Left forelimb (tissue), 1 donor: ENCODE results near the gene CCT7.

Experiments
- DNase-seq: peaks from one replicate; pipeline ENCODE4 v3.0.0-alpha.2; 2018; ENCODE audit warnings: low spot score

CCT7 gene

DNA sequence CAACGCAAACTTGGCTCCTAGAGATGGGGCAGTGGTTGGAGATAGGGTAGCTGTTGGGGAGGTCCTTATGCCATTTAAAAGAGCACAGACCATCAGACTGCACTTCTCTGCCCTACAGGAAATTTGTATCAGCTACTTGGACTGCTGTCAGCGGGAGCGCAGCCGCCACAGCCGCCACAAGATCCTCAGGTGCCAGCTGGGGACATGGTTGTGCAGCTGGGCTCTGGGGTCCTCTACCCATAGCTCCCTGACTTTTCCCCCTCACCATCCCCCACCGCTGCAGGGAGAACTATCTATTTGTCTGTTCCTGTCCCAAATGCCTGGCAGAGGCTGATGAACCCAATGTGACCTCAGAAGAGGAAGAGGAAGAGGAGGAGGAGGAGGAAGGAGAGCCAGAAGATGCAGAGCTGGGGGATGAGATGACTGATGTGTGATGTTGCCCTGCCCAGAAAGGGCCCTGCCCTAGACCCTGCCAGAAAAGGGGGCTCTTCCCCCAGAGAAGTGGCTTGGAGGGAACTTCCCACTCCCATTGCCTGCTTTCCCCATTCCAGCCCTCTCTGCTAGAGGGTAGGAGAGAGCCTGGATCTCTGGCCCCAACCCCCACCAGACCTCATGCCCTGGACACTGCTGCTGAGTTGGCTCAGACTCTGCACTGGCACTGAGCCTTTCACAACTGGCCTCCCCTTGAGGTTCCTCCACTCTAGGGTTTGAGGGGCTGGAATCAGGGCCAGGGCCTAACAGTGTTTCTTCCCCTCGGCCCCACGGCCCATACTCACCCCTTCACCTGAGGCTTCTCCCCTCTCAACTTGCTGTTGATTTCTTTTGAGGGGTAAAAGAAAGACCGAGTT lies 8.4 kb upstream of the CCT7 start:
- DNase-seq = no peak

GRCh38 chr2:73227086-73227485 lies 7.0 kb upstream of the CCT7 start:
- no peak for DNase-seq

DNA sequence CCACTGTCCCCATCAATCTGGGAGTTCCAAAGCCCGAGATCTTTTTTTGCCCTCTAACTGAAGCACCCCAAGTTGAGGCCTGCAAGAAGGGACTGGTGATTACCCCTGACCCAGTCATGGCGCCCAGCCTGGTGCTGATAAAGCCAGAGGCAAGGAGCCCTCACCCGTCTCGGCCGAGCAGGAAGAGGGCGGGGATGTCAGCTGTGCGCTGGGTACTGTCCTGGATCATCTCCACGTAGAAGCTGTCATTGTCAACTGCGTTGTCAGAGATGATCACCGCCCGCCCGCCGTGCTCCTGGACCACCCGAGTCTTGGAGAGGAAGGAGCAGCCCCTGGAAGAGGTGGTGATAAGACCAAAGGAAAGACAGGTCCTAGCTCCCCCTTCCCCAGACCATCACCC lies 5.5 kb upstream of the CCT7 start:
- DNase-seq = no peak

- no peak for DNase-seq
Observed at GRCh38 chr2:73232403-73233153, 1.5 kb upstream of the CCT7 start.

- DNase-seq = peak; percentile 98
Observed at GRCh38 chr2:73233154-73233931, 765 bp upstream of the CCT7 start, which contains the start of gene PRADC1. PRADC1 (minus strand) TSS chr2:73233239; CDS start chr2:73233160, 79 bp downstream.

- no peak for DNase-seq
Observed at GRCh38 chr2:73235315-73236028, 1.4 kb downstream of the CCT7 start.

DNA sequence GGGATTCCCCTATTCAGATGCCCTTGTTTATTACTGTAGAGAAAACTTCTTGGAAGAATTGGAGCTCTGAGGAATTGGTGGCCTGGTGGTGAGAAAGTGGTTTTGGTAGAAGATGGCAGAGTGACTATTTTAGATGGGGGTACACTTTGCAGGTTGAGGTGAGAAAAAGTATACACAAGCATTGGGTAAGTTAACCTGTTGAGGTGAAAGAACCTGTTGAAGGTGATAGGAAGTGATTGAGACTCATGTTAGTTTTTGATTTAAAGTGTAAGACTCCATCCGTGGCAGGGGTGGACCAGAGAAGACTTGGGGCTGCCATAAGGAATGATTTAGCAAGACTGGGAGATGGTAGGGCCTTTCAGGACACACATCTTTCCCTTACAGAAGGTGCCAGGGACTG lies 3.1 kb downstream of the CCT7 start:
- DNase-seq = no peak

- DNase-seq = no peak
Observed at GRCh38 chr2:73238149-73238548, 4.0 kb downstream of the CCT7 start.

- no peak for DNase-seq
Observed at GRCh38 chr2:73238976-73239375, 4.9 kb downstream of the CCT7 start.

DNA sequence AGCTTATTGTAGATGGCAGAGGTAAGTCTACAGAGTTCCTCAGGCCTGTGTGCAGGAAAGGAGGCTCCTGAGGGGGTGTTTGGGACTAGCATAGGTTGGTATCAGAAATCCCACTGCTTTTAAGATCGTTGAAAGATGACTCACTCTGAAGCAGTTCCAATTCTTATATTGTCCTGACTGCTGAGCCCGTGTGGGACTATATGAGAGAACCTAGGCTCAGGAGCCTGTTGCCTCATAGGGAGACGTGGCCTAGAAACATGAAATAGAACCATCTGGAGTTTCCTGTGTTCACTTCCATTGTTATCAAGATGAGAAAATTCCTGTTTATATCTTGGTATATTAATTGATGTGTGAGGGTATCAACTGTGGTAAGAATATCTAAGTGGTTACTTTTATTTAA lies 5.7 kb downstream of the CCT7 start:
- DNase-seq = no peak

DNA sequence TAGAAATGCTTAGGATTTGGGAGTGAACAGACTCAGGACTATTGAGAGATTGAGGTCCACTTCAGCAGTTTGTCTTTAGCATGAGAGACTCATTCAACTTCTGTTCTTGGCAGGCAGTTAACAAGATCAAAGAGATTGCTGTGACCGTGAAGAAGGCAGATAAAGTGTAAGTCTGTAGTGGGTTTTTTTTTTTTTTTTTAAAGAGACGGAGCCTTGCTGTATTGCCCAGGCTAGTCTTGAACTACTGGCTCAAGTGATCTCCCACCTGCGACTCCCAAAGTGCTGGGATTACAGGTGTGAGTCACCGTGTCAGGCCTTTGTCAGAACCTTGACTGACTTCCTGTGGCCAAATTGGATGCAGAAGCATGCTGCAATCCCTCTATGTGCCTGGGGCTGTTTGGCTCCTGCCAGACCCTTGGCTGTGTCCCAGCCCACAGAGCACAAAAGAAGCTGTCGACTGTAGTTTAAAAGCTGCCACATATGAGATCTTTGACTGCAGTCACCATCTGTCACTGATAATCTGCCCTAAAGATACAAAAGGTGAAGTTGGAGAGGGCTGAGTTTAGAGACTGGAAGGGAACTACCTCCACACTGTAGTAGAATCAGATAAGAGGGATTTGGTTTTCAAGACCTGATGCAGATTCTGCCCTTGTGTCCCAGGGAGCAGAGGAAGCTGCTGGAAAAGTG lies 9.9 kb downstream of the CCT7 start:
- no peak for DNase-seq

GRCh38 chr2:73244580-73244979 lies 10.5 kb downstream of the CCT7 start:
- no peak for DNase-seq

GRCh38 chr2:73246850-73247249 lies 12.7 kb downstream of the CCT7 start:
- DNase-seq = no peak

DNA sequence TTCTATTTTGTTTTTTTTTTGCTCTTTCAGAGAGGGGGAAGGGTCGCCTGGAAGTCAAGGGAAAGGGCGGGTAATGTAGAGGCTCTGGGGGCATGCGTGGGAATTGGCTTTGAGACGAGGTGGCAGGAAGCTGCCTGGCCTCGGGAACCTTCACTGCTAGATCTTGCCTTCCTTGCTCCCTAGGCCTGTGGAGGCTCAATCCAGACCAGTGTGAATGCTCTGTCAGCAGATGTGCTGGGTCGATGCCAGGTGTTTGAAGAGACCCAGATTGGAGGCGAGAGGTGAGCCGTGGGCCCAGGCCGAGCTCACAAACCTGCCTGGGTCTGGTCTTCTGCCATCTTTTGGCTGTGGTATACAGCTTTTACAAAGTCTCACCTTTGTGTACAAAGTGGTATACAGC lies 15.5 kb downstream of the CCT7 start:
- no peak for DNase-seq

GRCh38 chr2:73250872-73251846 lies 17.1 kb downstream of the CCT7 start:
- no peak for DNase-seq

GRCh38 chr2:73252238-73253027 lies 18.3 kb downstream of the CCT7 start:
- no peak for DNase-seq

DNA sequence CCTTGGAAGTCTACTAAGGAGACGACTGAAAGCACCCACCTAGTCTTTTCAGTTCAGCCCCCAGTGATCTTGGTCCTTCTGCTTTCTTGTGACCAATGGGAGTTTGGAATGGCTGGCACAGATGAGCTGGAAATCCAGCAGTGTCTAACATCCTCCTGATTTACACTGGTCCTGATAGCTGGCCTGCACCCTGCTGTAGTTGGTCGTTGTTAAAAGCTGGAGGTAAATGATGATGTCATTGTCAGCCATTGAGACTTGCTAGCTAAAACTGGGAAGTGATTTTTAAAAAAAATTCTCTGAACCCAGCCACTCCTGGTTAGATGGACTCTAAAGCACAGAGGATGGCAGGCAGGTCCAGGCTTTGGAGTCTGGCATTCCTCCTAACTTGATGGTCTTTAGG lies 19.3 kb downstream of the CCT7 start:
- DNase-seq = no peak

GRCh38 chr2:73253901-73254300 lies 19.8 kb downstream of the CCT7 start:
- no peak for DNase-seq

GRCh38 chr2:73254343-73255006 lies 20.4 kb downstream of the CCT7 start:
- no peak for DNase-seq
